ENCODE measurements around the gene USB1.

- no peak for TF ChIP-seq CTCF (IDR thresholded peaks at IDR 0.05 in 2 of 3, conservative IDR thresholded peaks at IDR 0.05 in 1 of 3; ENCODE audit: borderline replicate concordance in 1 of 3, insufficient read depth in 1 of 3, low read depth in 2 of 3, low read length in 2 of 3)
- TF ChIP-seq SRF (IDR thresholded peaks at IDR 0.05; ENCODE audit: low read depth) = no peak
- TF ChIP-seq ZNF274 (IDR thresholded peaks at IDR 0.05; ENCODE audit: low read depth, low read length) = no peak
- no peak for TF ChIP-seq JUND (IDR thresholded peaks at IDR 0.05)
- no peak for TF ChIP-seq CBX3 (IDR thresholded peaks at IDR 0.05; ENCODE audit: low read depth)
- TF ChIP-seq, protein P1, sequence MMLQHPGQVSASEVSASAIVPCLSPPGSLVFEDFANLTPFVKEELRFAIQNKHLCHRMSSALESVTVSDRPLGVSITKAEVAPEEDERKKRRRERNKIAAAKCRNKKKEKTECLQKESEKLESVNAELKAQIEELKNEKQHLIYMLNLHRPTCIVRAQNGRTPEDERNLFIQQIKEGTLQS (IDR thresholded peaks at IDR 0.05) = no peak
- no peak for TF ChIP-seq REST (IDR thresholded peaks at IDR 0.05; ENCODE audit: low read depth)
- TF ChIP-seq SP1 (IDR thresholded peaks at IDR 0.05; ENCODE audit: low read depth) = no peak
- TF ChIP-seq EZH2 (IDR thresholded peaks at IDR 0.05) = no peak
- TF ChIP-seq ZFX (IDR thresholded peaks at IDR 0.05) = no peak
- TF ChIP-seq MAX (IDR thresholded peaks at IDR 0.05) = no peak
- no peak for TF ChIP-seq CEBPB (IDR thresholded peaks at IDR 0.05; ENCODE audit: low read depth)
These were observed 12.3 kb upstream of the USB1 start for GRCh38 chr16:57988929-57989328.

Measured in HCT116 (cell line).